G401 (cell line): Measurements from ENCODE around the gene PTPRN2. TPM values are rescaled to one million over a fixed set of nuclear protein-coding genes. Genes with fewer than 3 reads are reported as not detected.
A peak's percentile ranks its signal among the peaks of the same experiment; 100 is the strongest.
"Not testable (repeated sequence)": the region's sequence is repeated elsewhere in the genome, so short reads cannot be mapped to it uniquely, and the experiment has no call there.

Experiments
- DNase-seq: peaks from one replicate; pipeline ENCODE4 v3.0.0-alpha.2; 2015; ENCODE audit warnings: low spot score
- in situ Hi-C: cut with HindIII; loops from 2 replicates; pipeline ENCODE4 v1.10.0; 2016; ENCODE audit warnings: low sequenced_read_pairs, mixed read lengths
- total RNA-seq: library from RNA; depleted of rRNA; stranded (reverse); fragments of >200 nt; shearing (Covaris generic); gene quantifications from 2 replicates; pipeline ENCODE4 v1.2.3, GENCODE V29; 2014

PTPRN2 gene
- total RNA-seq, 1 experiment from 2014 or later, result not detected

GRCh38 chr7:158538156-158538946 lies 49.3 kb downstream of the PTPRN2 start:
- in situ Hi-C loops, result no loop called here
- no peak for DNase-seq

GRCh38 chr7:158537516-158537882 lies 50.1 kb downstream of the PTPRN2 start:
- no peak for DNase-seq
- in situ Hi-C loops, result no loop called here

- in situ Hi-C loops, result no loop called here
- DNase-seq, result no peak
These were observed 50.6 kb downstream of the PTPRN2 start for GRCh38 chr7:158536871-158537515.

- in situ Hi-C loops, result no loop called here
- DNase-seq, result no peak
These were observed 52.5 kb downstream of the PTPRN2 start for GRCh38 chr7:158535079-158535478.

GRCh38 chr7:158534598-158534997 lies 53.0 kb downstream of the PTPRN2 start:
- no peak for DNase-seq
- in situ Hi-C loops, result no loop called here

GRCh38 chr7:158534134-158534515 lies 53.5 kb downstream of the PTPRN2 start:
- DNase-seq, in situ Hi-C loops: not testable (repeated sequence)

- no peak for DNase-seq
- in situ Hi-C loops, result no loop called here
These were observed 54.1 kb downstream of the PTPRN2 start for GRCh38 chr7:158533386-158534133.

- DNase-seq, result no peak
- in situ Hi-C loops, result no loop called here
These were observed 55.5 kb downstream of the PTPRN2 start for GRCh38 chr7:158532093-158532627.

- peak; percentile 62 for DNase-seq
- in situ Hi-C loops, result no loop called here
These were observed 56.0 kb downstream of the PTPRN2 start for GRCh38 chr7:158531661-158532060.

- in situ Hi-C loops, result no loop called here
- DNase-seq, result no peak
These were observed 56.6 kb downstream of the PTPRN2 start for GRCh38 chr7:158530800-158531609.

- in situ Hi-C loops, result no loop called here
- no peak for DNase-seq
These were observed 58.2 kb downstream of the PTPRN2 start for GRCh38 chr7:158529181-158530096.

- DNase-seq, result no peak
- in situ Hi-C loops, result no loop called here
These were observed 59.6 kb downstream of the PTPRN2 start for GRCh38 chr7:158527915-158528502.

GRCh38 chr7:158527495-158527894 lies 60.1 kb downstream of the PTPRN2 start:
- no peak for DNase-seq
- in situ Hi-C loops, result no loop called here

- DNase-seq, result no peak
- in situ Hi-C loops, result no loop called here
These were observed 60.6 kb downstream of the PTPRN2 start for GRCh38 chr7:158527038-158527437.

- in situ Hi-C loops, result no loop called here
- DNase-seq, result peak; percentile 46
These were observed 61.1 kb downstream of the PTPRN2 start for GRCh38 chr7:158526531-158526930.

GRCh38 chr7:158525648-158526484 lies 61.8 kb downstream of the PTPRN2 start:
- in situ Hi-C loops, result no loop called here

More at GRCh38 chr7:158525648-158526484, 61.8 kb downstream of the PTPRN2 start:
- no peak for DNase-seq
